Testis (tissue), 3 donors: ENCODE data around the gene NUP98. TPM values are rescaled to one million over a fixed set of nuclear protein-coding genes. Genes with fewer than 3 reads are reported as not detected.

Experiments used
- DNase-seq: peaks from one replicate; pipeline ENCODE4 v3.0.0-alpha.2; 2019
- H3K27ac ChIP-seq, 2 donors: fragments of 200-600 bp; sonication (generic); one replicate each; pipeline ENCODE4 v1.5.1; 2019
- H3K27me3 ChIP-seq: fragments of 200-600 bp; sonication (generic); one replicate; pipeline ENCODE4 v1.5.1; 2019
- H3K36me3 ChIP-seq: fragments of 200-600 bp; sonication (generic); one replicate; pipeline ENCODE4 v1.5.1; 2017; ENCODE audit warnings: low read depth; ENCODE audit errors: missing control alignments
- H3K4me1 ChIP-seq: fragments of 200-600 bp; sonication (generic); one replicate; pipeline ENCODE4 v1.5.1; 2019
- H3K4me3 ChIP-seq, 2 donors: fragments of 200-600 bp; sonication (generic); one replicate each; pipeline ENCODE4 v1.5.1; 2017 to 2019
- H3K9me3 ChIP-seq: fragments of 200-600 bp; sonication (generic); one replicate; pipeline ENCODE4 v1.5.1; 2017
- POLR2A ChIP-seq: fragments of 450-650 bp; IDR thresholded peaks from one replicate; pipeline ENCODE4 v1.6.1; 2017; ENCODE audit warnings: antibody characterized with exemption, mild to moderate bottlenecking, moderate library complexity
- WGBS, 2 donors: methylation state at CpG; one replicate each; pipeline ENCODE4 v1.1.5; 2018; 5-methylcytosine and 5-hydroxymethylcytosine counted together
- intact Hi-C: fragments of 100-400 bp; cut with DNase I; formaldehyde crosslinking; loops from one replicate; pipeline ENCODE4 v1.15.1; 2023; ENCODE audit warnings: low total_unique reads
- polyA plus RNA-seq: library from polyadenylated mRNA; stranded (reverse); fragments of 350-450 nt; fragmentation: Illumina TruSeq; extraction: RNeasy Lipid Tissue Mini Kit (QIAGEN cat#74804); gene quantifications from one replicate; pipeline ENCODE4 v1.2.3, GENCODE V29; 2014; ENCODE audit warnings: low read depth, low replicate concordance; ENCODE audit not compliant: insufficient read depth
- total RNA-seq, 2 donors: library from RNA; depleted of rRNA; stranded (reverse); fragments of >200 nt; gene quantifications; one replicate each; pipeline ENCODE4 v1.2.3, GENCODE V29; 2016
- TF ChIP-seq, protein P1 (sequence below), 3 experiments: fragments of 450-650 bp in 2 of 3; fragments of 200-600 bp in 1 of 3; sonication (generic) in 1 of 3; IDR thresholded peaks; one replicate each; pipeline ENCODE4 v1.5.1; 2016 to 2019; ENCODE audit warnings: antibody characterized with exemption in 3 of 3, mild to moderate bottlenecking in 2 of 3, moderate library complexity in 1 of 3

The NUP98 gene
- total and polyA plus RNA-seq, 3 donors from 2014 or later = 211 to 354 (median 280) TPM

DNA sequence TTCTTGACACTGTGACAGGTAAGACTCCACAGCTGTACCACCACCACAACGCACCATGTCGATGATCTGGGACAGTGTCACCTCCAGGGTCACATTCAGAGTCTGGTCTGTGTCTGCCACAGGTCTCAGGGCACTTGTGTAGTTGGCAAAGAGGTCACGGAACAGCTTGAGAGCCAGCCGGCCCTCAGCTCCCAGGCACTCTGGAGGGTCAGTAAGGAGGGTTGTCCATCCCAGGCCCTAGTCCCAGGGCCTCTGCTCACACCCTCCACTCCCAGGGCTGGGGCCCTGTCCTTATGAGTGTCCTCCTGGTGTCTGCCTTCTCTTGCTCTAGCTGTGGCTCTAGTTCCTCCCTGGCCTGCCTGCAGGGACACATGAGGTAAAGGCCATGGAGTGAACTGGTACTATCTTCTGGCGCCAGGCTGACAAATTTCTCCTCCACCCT, 127.6 kb downstream of the NUP98 start:
- intact Hi-C loops = no loop called here
- Histone ChIP-seq H3K27me3 (no peaks in the 10 kb centered on the region), H3K27ac (no peak overlapping the region), H3K4me3 (no peak overlapping the region), H3K4me1 (no peaks in the 10 kb centered on the region), H3K9me3 (no peaks in the 10 kb centered on the region), H3K36me3 (no peaks in the 10 kb centered on the region)
- WGBS, 2 donors = 87 to 97% methylated on average over 5 of the region's 5 CpGs
- no peak for DNase-seq
- TF ChIP-seq, protein P1, sequence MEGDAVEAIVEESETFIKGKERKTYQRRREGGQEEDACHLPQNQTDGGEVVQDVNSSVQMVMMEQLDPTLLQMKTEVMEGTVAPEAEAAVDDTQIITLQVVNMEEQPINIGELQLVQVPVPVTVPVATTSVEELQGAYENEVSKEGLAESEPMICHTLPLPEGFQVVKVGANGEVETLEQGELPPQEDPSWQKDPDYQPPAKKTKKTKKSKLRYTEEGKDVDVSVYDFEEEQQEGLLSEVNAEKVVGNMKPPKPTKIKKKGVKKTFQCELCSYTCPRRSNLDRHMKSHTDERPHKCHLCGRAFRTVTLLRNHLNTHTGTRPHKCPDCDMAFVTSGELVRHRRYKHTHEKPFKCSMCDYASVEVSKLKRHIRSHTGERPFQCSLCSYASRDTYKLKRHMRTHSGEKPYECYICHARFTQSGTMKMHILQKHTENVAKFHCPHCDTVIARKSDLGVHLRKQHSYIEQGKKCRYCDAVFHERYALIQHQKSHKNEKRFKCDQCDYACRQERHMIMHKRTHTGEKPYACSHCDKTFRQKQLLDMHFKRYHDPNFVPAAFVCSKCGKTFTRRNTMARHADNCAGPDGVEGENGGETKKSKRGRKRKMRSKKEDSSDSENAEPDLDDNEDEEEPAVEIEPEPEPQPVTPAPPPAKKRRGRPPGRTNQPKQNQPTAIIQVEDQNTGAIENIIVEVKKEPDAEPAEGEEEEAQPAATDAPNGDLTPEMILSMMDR (IDR thresholded peaks at IDR 0.05) = no peak
- TF ChIP-seq POLR2A = no peak

DNA sequence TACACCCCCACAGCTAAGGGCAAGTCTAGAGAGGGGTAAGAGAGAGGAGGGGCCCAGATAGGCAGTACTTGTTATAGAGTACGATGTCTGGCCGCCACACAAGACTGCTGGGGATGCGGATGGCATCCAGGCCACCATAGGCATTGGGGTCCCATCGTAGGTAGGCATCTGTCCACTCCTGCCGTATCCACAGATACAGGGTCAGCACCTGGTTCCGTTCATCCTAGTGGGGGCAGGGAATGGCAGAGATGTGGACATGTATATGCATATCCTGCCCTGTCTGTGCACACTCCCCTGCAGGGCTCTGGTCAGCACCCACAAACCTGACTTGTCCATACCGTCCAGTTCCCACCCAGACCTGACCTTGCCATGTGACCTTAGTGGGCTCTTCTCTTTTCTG, 128.2 kb downstream of the NUP98 start:
- Histone ChIP-seq H3K27me3 (no peaks in the 10 kb centered on the region), H3K4me1 (no peaks in the 10 kb centered on the region), H3K9me3 (no peaks in the 10 kb centered on the region), H3K4me3 (no peak overlapping the region), H3K27ac (no peak overlapping the region), H3K36me3 (no peaks in the 10 kb centered on the region)
- 93% methylated on average over 7 of the region's 7 CpGs for WGBS, 2 donors
- no peak for DNase-seq
- intact Hi-C loops = no loop called here
- TF ChIP-seq POLR2A = no peak
- TF ChIP-seq, protein P1 (IDR thresholded peaks at IDR 0.05) = no peak

DNA sequence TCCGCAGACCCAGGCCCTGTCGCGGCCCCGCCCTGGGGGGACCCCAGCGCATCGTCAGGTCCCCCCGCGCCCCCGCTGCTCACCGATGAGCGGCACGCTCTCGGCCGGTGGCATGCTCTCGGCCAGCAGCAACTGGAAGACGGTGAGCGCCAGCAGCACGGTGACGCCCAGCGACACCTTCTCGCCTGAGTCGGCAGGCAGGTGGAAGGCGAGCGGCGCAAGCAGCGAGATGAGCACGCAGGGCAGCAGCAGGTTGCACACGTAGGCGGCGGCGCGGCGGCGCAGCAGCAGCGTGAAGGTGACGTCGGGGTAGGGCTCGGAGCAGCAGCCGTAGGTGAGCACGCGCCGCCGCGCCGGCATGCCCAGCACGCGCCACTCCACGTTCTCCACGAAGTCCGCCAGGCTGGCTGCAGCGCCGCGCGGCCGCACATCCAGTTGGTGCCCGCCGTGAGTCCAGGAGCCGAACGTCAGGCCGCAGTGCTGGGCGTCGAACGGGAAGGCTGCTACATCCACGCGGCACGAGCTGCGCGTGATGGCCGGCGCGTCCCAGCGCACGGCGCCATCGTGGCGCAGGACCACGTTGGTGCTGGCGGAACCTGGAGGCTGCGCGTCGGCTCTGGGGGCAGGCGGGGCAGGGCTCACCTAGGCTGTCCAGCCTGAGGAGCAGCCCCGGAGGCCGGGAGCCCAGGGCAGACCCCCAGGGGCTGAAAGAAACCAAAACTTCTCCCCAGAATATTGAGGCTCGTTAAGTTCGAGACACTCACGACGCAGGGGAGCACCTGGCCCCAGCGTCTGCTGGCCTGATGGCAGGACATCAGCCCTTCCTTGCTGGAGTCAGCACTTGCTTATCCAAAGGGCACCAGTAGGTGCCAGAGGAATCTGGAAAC, 130.0 kb downstream of the NUP98 start:
- Histone ChIP-seq H3K9me3 (no peaks in the 10 kb centered on the region), H3K4me3 (peak overlapping the region in 1 of 2 donors; percentile 31), H3K36me3 (no peaks in the 10 kb centered on the region), H3K4me1 (no peaks in the 10 kb centered on the region), H3K27ac (no peak overlapping the region), H3K27me3 (no peaks in the 10 kb centered on the region)
- DNase-seq = peak; percentile 25
- intact Hi-C loops = no loop called here
- TF ChIP-seq, protein P1 (IDR thresholded peaks at IDR 0.05) = no peak
- no peak for TF ChIP-seq POLR2A
- 82 to 85% methylated on average over 56 to 89 of the region's 89 CpGs for WGBS, 2 donors

DNA sequence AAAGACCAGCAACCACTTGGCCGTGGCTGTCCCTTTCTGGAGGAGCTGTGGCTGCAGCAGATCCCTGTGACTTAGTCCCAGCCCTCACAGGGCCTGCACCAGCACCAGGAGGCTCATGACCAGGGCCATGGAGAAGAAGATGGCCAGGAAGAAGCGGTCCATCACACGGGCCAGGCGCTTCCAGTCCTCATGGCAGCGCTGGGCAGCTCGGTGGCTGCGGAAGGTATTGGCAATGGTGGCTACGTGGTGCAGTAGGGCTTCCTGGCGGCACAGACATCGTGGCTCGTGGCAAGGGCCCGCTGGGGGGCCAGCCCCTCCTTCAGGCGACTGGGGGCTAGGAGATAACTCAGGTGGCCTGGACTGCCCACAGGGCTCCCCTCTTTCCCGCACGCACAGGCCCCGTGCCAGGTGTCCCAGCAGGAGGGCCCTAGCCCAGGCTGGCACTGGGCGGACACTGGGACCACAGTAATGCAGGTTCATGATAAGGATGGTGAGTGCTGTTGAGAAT, 131.3 kb downstream of the NUP98 start:
- Histone ChIP-seq H3K9me3 (no peaks in the 10 kb centered on the region), H3K4me3 (no peak overlapping the region), H3K27me3 (no peaks in the 10 kb centered on the region), H3K27ac (no peak overlapping the region), H3K36me3 (no peaks in the 10 kb centered on the region), H3K4me1 (no peaks in the 10 kb centered on the region)
- DNase-seq = no peak
- intact Hi-C loops = no loop called here
- 64 to 94% methylated on average over 1 to 17 of the region's 17 CpGs for WGBS, 2 donors
- TF ChIP-seq, protein P1 (IDR thresholded peaks at IDR 0.05) = no peak
- no peak for TF ChIP-seq POLR2A
